Activated CD4-positive, alpha-beta T cell treated with anti-CD3 and anti-CD28 coated beads, Interleukin-2, amount 50 U/mL, for 24 hours (primary cell): ENCODE measurements around the gene OR10V1.
"Not testable (repeated sequence)": the region's sequence is repeated elsewhere in the genome, so short reads cannot be mapped to it uniquely, and the experiment has no call there.

Experiments
- DNase-seq, 2 donors: peaks; one replicate each; pipeline ENCODE4 v3.0.0-alpha.2; 2020; ENCODE audit warnings: low read depth in 1 of 2, low spot score in 1 of 2

The OR10V1 gene

GRCh38 chr11:59710136-59710847 lies 3.4 kb downstream of the OR10V1 start:
- DNase-seq, result no peak

GRCh38 chr11:59708537-59708936 lies 5.1 kb downstream of the OR10V1 start:
- no peak for DNase-seq

GRCh38 chr11:59707371-59707770 lies 6.3 kb downstream of the OR10V1 start:
- no peak for DNase-seq

DNA sequence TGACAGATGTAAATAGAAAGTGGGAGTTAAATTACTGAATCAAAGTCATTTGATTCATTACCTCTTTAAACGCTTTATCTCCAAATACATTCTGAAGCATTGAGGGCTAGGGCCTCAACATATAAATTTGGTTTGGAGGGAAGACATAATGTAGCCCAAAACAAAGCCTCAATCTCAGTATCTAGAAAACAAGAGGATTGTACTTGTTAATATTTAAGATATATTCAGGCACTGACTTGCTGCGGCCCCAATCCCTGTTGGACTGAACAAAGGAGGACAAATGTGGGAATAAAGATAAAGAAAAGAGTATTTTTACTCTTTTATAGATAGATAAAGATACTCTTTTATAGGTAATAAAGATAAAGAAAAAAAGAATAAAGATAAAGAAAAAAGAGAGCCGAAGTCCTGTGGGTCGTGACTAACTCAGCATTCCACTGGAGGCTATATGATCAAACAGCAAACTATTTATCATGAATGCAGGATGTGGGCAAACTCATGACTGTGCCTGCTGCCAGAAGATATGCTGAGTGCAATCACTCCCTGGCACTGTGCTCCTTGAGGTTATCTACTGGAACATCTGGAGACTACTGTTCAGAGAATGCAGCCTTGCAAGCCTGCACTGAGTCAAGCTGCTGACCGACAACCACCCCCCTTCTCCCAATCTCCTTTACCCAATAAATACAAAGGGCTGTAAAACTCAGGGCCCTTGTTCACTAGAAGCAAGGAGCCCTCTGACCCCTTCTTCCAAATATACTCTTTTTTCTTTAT lies 6.9 kb downstream of the OR10V1 start:
- DNase-seq, result no peak

DNA sequence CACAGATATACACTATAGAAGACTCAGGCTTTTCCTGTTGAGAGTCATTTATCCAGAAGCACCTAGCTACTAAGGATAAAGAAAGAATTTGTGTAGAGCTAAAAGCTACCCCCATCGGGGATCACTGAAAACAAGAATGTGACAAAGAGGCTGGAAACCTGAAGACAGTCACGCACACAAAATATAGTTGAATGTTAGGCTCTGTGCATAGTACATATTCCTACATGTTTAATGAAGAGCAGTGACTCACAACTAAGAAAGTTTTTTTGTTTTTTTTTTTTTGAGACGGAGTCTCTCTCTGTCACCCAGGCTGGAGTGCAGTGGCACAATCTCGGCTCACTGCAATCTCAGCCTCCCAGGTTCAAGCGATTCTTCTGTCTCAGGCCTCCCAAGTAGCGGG lies 8.4 kb downstream of the OR10V1 start:
- no peak for DNase-seq

GRCh38 chr11:59703515-59703914 lies 10.1 kb downstream of the OR10V1 start:
- not testable (repeated sequence) for DNase-seq

DNA sequence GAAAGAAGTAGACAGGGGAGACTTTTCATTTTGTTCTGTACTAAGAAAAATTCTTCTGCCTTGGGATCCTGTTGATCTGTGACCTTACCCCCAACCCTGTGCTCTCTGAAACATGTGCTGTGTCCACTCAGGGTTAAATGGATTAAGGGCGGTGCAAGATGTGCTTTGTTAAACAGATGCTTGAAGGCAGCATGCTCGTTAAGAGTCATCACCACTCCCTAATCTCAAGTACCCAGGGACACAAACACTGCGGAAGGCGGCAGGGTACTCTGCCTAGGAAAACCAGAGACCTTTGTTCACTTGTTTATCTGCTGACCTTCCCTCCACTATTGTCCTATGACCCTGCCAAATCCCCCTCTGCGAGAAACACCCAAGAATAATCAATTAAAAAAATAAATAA lies 13.5 kb downstream of the OR10V1 start:
- not testable (repeated sequence) for DNase-seq

- DNase-seq, result no peak
Observed at GRCh38 chr11:59698506-59698905, 15.1 kb downstream of the OR10V1 start.

DNA sequence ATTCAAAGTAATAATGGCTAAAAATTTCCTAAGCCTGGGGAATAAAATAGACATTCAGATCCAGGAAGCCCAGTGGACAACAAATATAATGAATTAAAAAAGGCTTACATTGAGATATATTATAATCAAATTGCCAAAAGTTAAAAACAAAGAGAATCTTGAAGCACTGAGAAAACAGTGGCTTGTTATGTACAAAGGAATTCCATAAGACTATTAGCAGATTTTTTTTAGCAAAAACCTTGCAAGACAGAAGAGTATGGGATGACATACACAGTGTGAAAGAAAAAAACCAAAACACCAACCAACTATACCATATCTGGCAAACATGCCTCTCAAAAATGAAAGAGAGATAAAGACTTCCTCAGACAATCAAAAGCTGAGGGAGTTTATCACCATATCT lies 20.7 kb downstream of the OR10V1 start:
- no peak for DNase-seq

GRCh38 chr11:59691156-59691555 lies 22.5 kb downstream of the OR10V1 start:
- no peak for DNase-seq

- DNase-seq, result no peak
Observed at GRCh38 chr11:59689015-59689414, 24.6 kb downstream of the OR10V1 start.

DNA sequence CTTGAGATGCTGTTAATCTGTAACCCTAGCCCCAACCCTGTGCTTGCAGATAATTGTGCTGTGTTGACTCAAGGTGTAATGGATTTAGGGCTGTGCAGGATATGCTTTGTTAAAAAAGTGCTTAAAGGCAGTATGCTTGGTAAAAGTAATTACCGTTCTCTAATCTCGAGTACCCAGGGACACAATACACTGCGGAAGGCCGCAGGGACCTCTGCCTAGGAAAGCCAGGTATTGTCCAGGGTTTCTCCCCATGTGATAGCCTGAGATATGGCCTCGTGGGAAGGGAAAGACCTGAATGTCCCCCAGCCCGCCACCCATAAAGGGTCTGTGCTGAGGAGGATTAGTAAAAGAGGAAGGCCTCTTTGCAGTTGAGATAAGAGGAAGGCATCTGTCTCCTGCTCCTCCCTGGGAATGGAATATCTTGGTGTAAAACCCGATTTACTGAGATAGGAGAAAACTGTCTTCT lies 32.4 kb downstream of the OR10V1 start:
- DNase-seq, result not testable (repeated sequence)

DNA sequence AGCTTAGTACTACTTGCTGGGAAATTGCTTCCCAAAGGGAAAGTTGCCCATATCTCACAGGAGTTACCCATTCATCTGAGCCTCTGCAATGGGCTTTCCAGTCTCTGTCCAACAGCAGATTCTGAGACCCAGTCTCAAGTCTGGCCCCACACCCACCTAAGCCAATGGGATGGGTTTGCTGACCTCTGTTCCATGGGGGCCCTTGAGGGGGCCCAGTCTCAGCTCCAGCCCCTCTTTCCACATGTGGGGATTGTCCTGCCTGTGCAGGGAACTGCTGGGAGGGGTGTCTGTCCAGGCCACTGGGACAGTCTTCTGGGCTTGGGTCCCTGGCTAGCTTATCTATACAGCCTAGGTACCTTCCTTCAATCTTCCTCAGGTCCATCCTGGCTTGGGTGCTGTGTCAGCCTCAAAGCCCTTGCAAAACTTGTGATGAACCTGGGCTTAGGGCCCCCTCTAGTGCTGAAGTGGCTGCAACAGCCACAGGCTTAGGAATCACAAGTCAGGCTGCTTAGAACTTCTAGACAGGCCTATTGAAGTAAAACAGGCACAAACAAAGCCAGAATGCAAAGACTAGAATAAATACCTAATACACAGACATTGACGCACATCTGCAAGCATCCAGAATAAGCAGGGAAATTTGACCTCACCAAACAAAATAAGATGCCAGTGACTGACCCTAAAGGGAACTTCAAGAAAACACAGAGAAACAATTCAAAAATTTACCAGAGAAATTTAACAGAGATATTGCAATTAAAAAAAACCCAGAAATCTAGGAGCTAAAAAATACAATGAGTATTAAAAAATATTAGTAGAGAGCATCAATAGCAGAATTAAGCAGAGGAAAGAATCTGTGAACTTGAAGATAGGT lies 33.1 kb downstream of the OR10V1 start:
- DNase-seq, result peak; percentile 9 to 50

GRCh38 chr11:59679347-59679746 lies 34.3 kb downstream of the OR10V1 start:
- no peak for DNase-seq

- no peak for DNase-seq
Observed at GRCh38 chr11:59678813-59679165, 34.9 kb downstream of the OR10V1 start.

DNA sequence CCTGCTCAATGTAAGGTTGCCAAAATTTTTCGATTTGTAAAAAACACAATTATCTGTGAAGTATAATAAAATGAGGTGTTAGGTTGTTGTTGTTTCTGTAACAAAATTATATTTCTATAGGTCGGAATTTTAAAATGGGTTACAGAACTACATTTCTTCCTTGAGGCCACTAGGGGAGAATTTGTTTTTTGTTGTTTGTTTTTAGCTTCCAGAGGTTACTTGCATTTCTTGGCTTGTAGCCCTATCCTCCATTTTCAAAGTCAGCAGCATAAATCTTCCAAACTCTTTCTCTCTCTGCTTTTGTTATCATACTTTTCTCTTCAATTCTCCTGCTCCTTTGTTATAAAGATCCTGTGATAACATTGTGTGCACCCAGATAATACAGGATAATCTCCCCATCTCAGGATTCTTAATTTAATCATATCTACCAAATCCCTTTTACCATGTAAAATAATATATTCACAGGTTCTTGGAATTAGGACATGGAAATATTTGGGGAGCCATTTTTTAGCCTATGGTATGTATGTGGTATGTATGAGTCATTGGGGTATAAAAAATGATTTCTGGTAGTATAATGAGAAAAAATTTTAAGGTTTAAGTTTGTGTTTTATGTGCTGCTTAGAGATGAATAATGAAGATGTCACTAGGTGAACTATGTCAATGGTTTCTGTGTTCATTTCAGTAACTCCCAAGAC lies 35.4 kb downstream of the OR10V1 start:
- DNase-seq, result no peak

GRCh38 chr11:59676205-59676604 lies 37.4 kb downstream of the OR10V1 start:
- DNase-seq, result no peak

DNA sequence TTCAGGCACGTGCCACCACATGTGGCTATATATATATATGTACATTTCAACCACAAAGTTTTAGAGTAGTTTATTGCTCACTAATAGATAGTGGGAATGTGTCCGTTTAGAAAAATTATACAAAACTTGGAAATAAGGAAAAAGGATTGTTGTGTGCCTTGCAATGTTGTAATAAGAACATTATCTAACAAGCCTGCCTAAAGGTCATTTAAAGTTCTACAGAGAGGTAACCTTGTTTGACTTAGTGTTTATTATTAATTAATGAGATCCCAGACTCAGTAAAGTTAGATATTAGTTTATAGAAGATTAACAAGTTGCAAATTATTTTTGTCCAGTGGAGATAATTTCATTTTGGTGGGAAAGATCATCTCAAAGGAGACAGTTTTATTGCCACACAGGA lies 39.4 kb downstream of the OR10V1 start:
- no peak for DNase-seq

GRCh38 chr11:59673291-59673690 lies 40.4 kb downstream of the OR10V1 start:
- no peak for DNase-seq

DNA sequence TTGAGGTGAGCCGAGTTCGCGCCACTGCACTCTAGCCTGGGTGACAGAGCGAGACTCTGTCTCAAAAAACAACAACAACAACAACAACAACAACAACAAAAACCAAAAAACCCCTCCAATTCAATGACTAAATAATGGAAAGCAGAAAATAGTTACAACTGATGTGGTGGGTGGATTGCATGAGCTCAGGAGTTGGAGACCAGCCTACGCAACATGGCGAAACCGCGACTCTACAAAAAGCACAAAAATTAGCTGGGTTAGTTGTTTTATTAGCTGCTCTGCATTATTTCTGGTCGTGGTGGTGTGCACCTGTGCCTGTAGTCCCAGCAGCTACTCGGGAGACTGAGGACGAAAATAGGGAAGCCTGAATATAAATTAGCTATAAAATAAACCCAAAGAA lies 42.2 kb downstream of the OR10V1 start:
- DNase-seq, result no peak

DNA sequence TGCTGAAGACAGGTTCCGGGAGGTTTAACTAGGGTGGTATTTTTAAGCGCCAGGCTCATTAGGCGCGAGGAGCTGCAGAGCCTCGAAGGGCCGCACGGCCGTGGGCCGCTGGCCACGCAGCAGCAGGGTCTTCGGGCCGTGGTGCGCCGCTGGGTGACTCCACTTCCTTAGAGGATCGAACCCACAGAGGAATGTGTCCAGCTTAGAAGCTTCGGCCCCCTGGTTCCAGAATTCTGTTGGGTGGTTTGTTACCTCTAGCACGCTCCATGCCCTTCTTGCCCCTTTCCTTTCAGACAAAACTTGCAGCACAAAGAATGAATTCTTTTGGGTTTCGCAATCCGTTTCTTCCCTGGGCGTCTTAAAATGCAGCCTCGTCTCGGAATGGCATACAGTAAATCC lies 44.0 kb downstream of the OR10V1 start:
- DNase-seq, result peak in 1 of 2 donors; percentile 2
